Measurements from ENCODE around the gene SLC13A3.

DNA sequence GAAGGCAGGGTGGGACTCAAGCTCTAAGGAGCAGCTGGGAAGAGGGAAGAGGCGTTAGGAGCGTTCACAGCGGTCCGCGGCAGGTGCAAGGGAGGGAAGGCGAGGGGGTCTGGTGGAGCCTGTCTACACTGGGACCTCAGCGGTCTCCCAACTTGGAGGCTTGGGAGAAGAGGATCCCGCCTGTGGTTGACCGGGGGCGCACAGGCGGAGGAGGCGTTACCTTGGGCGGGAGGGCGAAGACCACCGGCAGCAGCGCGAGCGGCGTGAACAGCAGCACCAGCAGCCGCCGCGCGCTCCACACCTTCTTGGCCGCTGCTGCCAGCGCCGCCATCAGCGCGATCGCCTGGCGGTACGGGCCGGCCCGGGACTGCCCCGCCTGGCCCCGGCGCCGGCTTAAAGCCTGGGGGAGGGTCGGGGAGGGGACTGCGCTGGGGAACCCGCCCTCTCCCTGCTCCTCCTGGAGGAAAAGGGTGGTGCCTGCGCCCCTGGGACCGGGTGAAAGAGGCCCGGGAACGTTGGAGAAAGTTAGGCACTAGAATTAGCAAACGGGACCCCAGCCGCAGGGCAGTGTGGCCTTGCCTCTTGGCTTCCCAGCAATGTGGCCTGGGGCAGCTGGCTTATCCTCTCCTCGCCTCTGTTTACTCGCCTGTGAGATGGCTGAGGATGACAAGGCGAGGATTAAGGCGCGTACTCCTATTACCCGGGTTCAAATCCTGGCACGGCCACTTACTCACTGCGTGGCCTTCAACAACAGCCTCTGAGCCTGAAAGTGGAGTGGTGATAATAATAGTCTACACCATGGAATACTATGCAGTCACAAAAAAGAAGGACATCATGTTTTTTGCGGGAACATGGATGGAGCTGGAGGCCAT is at the start of gene SLC13A3:
- TF ChIP-seq POLR2A (IDR thresholded peaks at IDR 0.05) (no peak), CTCF (IDR thresholded peaks at IDR 0.05) (no peak)
